ENCODE data around the gene TMEM150B.
A peak's percentile ranks its signal among the peaks of the same experiment; 100 is the strongest.
"Not testable (repeated sequence)": the region's sequence is repeated elsewhere in the genome, so short reads cannot be mapped to it uniquely, and the experiment has no call there.

The TMEM150B gene

GRCh38 chr19:55336101-55336500, 11.0 kb upstream of the TMEM150B start:
- DNase-seq: no peak

GRCh38 chr19:55333870-55334269, 8.7 kb upstream of the TMEM150B start:
- no peak for DNase-seq

- not testable (repeated sequence) for DNase-seq
These were observed 4.7 kb upstream of the TMEM150B start for GRCh38 chr19:55329791-55330190.

GRCh38 chr19:55328774-55329318, 3.7 kb upstream of the TMEM150B start:
- DNase-seq: peak; percentile 38

GRCh38 chr19:55324662-55325061, 479 bp downstream of the TMEM150B start:
- no peak for DNase-seq

- DNase-seq: no peak
These were observed 2.8 kb downstream of the TMEM150B start for GRCh38 chr19:55322204-55322885.

GRCh38 chr19:55321466-55322137, 3.5 kb downstream of the TMEM150B start:
- DNase-seq: no peak

- no peak for DNase-seq
These were observed 4.2 kb downstream of the TMEM150B start for GRCh38 chr19:55320844-55321419.

GRCh38 chr19:55319785-55320184, 5.4 kb downstream of the TMEM150B start:
- DNase-seq: no peak

GRCh38 chr19:55316646-55317045, 8.5 kb downstream of the TMEM150B start:
- no peak for DNase-seq

GRCh38 chr19:55315956-55316525, 9.1 kb downstream of the TMEM150B start:
- no peak for DNase-seq

- DNase-seq: no peak
These were observed 10.7 kb downstream of the TMEM150B start for GRCh38 chr19:55314396-55314795.

- DNase-seq: no peak
These were observed 12.3 kb downstream of the TMEM150B start for GRCh38 chr19:55312621-55313512.

- DNase-seq: no peak
These were observed 13.3 kb downstream of the TMEM150B start for GRCh38 chr19:55311797-55312196.

- DNase-seq: no peak
These were observed 13.7 kb downstream of the TMEM150B start for GRCh38 chr19:55311397-55311796.

GRCh38 chr19:55310498-55310897, 14.6 kb downstream of the TMEM150B start:
- DNase-seq: no peak

- no peak for DNase-seq
These were observed 15.7 kb downstream of the TMEM150B start for GRCh38 chr19:55309448-55309847.

GRCh38 chr19:55308281-55308680, 16.9 kb downstream of the TMEM150B start:
- no peak for DNase-seq

GRCh38 chr19:55306712-55307111, 18.4 kb downstream of the TMEM150B start:
- DNase-seq: no peak

- DNase-seq: no peak
These were observed 19.1 kb downstream of the TMEM150B start for GRCh38 chr19:55305983-55306562.

GRCh38 chr19:55305491-55305890, 19.6 kb downstream of the TMEM150B start:
- DNase-seq: peak; percentile 69

GRCh38 chr19:55304980-55305379, 20.2 kb downstream of the TMEM150B start:
- no peak for DNase-seq
